ENCODE measurements around the gene TSPAN8.
"Not testable (repeated sequence)": the region's sequence is repeated elsewhere in the genome, so short reads cannot be mapped to it uniquely, and the experiment has no call there.

TSPAN8 gene

DNA sequence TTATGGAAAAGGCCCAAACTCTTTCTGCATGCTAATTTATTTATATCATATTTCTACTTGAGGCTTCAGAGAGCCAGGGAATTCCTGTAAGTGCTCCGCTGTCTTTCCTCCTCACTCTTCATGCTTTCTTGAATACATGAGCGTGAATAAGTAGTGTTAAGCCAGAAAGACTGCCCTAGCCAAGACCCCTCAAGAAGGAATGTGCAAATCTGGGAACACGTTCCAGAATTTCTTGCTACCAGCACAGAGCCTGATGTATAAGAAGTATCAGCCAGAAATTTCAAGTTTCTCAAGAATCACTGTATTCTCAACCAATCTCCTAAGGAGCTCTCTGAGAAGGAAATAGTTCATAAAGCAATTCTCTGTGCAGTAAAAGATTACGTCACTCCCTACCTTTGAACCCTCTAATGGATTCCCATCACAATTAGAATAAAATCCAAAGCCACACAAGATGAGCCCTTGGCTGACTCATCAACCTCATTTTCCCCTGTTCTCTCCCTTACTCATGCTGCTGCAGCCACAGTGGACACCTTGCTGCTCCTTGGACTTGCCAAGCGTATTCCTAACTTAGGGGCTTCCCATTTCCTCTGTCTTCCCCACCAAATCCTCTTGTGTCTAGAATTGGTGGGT is 6.9 kb upstream of the TSPAN8 start:
- DNase-seq (ENCODE audit: extremely low read depth in 1 of 2, low read depth in 1 of 2): no peak

- no peak for DNase-seq (ENCODE audit: extremely low read depth in 1 of 2, low read depth in 1 of 2)
Measured at GRCh38 chr12:71164166-71164565, 6.4 kb upstream of the TSPAN8 start.

DNA sequence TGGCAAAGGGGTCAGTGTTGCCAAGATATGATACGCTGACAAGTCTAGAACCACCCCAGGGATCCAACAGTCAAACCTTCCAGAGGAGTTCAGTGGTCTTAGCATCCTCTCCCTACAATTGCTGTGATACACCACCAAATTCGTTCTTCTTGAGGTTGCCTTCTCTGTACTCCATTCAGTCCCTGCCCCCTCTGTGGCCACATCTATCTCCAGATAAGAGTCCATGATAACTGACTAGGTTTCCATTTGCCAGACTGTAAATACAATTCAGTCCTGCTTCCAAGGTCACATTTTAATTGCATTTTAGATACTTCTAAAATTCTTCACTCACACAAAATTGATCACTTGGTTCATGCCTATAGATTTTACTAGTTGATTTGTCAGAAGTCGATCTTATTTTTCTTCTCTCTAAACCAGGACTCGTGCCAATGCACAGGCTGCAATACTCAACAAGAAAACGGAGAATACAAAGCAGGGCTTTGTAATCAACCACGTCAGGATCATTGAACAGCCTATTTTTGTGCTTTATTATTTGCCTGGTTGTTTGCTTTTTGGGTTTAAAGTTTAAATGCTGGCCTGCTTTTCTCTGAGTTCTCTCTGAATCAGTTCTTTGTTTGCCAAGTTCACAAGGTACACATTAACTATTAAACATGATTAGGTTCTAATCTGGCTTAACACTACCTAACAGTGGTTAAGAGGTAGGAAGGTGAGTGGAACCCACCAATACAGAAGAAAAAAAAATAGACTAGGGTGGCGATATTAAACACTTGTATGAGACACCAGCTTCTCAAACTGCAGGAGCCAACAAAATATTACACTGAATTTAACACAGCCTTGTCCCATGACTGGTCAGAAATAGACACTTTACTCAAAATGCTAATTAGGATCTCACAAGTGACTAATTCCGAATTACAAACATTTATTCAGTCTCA is 5.3 kb upstream of the TSPAN8 start:
- DNase-seq (ENCODE audit: extremely low read depth in 1 of 2, low read depth in 1 of 2): no peak

- DNase-seq (ENCODE audit: extremely low read depth in 1 of 2, low read depth in 1 of 2): no peak
Measured at GRCh38 chr12:71161591-71161990, 3.8 kb upstream of the TSPAN8 start.

- DNase-seq (ENCODE audit: extremely low read depth in 1 of 2, low read depth in 1 of 2): no peak
Measured at GRCh38 chr12:71160585-71160984, 2.8 kb upstream of the TSPAN8 start.

DNA sequence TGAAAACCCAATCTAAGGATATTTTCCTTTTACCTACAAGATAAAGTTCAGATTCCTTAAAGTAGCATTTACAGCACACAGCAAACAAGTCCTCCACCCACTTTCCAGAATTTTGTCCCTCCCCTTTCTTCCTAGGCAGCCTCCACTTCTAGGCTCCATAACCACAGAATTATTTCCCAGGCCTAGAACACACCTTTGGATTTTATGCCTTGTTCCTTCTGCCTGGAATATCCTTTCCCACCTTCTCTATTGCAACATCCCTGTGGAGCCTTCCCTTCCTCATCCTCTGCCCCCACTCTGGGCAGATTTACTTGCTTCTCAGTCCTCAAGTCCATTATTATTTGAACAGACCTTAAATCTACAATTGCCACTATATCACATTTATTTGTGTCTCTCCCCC is 2.1 kb upstream of the TSPAN8 start:
- no peak for DNase-seq (ENCODE audit: extremely low read depth in 1 of 2, low read depth in 1 of 2)

DNA sequence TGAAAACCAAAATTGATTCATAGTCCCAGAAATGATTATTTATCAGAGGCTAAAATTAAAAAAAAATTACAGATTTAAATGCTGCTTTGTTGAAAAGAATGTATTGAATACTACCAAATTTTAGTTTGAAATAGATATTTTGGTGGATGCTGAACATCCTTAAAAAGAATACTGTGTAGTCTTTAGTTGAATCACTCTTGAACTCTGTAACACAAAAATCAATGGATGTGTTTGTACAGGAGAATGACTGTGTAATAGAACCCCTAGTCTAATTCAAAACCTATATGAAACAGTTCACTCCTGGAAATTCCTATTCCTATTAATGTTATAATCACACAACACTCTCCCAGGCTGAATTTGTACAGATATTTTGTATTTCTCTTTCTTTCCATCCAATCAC is 1.5 kb upstream of the TSPAN8 start:
- DNase-seq (ENCODE audit: extremely low read depth in 1 of 2, low read depth in 1 of 2): no peak

GRCh38 chr12:71158361-71158882 is 623 bp upstream of the TSPAN8 start:
- no peak for DNase-seq (ENCODE audit: extremely low read depth in 1 of 2, low read depth in 1 of 2)

DNA sequence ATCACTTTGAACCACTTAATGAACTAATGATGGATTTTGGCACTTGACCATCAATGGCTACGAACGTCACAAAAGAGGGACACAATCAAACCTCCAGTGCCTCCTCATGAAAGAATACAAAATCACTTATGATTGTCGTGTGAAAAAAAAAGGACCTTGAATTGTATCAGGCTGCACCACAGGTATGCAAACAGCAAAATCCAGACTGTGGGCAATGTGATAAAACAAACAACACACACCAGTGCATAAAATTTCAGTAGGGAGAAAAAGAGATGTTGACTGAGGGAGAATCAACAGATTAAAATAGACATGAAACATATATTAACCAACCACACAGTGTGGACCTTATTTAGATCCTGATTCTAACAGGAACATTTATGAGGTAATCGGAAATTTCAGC is 2.6 kb downstream of the TSPAN8 start:
- no peak for DNase-seq (ENCODE audit: extremely low read depth in 1 of 2, low read depth in 1 of 2)

DNA sequence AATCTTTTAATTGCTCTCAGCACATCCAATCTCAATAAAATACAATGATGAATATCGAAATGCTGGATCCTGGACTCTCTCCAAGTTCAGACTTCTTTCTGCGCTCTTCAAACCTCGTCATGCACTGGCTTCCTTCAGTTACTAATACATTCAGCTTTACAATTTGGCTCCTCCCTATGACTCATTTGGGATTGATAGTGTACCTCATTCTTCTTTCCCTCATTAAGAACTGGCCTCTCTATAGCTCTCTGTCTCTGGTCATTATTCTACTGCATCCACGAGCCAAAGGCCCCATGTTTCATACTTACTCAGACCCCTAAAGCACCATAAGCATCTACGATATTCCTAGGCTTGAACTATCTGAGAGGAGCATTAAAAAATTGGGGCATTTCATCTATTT is 4.9 kb downstream of the TSPAN8 start:
- DNase-seq (ENCODE audit: extremely low read depth in 1 of 2, low read depth in 1 of 2): no peak

DNA sequence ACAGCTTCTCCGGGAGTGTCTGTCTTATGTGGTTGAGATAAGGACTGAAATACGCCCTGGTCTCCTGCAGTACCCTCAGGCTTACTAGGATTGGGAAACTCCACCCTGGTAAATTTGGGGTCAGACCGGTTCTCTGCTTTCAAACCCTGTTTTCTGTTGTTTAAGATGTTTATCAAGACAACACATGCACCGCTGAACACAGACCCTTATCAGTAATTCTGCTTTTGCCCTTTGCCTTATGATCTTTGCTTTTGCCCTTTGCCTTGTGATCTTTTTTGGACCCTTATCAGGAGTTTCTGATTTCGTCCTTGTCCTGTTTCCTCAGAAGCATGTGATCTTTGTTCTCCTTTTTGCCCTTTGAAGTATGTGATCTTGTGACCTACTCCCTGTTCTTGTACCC is 7.8 kb downstream of the TSPAN8 start:
- not testable (repeated sequence) for DNase-seq (ENCODE audit: extremely low read depth in 1 of 2, low read depth in 1 of 2)

DNA sequence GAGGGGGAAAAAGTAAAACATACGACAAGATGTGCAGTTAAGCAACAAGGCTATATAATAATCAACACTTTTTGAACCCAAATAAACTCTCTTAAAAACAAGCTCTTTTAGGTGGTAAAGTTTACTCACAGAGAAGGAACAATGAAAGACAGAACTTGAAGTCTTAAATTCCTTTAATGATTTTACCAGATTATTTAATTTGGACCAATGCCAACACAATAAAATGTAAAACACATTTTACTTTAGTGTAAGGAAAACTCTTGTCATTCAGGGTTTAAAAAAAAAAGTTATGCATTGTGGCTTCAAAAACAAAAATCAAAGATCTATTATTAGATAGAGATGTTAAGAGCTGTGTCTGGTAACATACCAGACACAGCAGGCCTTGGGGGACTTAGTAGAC is 13.1 kb downstream of the TSPAN8 start:
- no peak for DNase-seq (ENCODE audit: extremely low read depth in 1 of 2, low read depth in 1 of 2)

DNA sequence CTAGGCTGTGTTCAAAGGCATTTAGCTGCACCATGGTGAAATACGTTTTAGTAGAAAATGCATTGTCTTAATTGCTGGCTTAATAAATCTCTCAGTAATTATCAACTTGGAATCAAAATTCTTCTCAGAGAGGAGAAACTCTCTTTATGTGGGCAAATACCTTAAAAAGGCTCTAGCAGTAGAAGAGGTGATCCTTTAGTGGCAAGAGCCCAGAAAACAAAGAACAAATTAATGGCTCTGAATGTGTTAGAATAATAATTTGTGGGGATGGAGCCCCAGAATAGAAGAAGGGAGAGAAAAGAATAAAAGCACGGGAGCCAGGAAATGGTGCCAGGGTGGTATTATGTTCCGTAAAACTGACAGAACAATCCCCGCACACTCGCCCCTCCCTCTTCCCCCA is 14.8 kb downstream of the TSPAN8 start:
- no peak for DNase-seq (ENCODE audit: extremely low read depth in 1 of 2, low read depth in 1 of 2)

DNA sequence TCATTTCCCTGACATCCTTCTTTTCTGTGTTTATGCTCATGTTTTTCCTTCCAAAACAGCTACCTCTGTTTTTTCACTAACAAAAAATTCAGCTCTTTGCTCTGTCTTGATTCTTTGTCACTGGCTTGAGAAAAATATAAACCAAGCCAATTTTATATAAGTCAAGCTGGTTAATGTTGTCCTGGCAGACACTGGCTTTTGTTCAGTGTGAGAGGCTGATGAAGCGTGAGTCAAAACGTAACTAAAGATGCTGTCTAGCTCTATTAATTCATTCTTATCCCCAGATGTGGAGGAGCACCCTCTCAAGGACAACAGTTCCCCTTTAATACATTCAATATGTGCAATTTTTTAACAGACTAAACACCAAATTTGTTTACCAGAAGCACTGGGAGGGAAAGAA is 15.8 kb downstream of the TSPAN8 start:
- DNase-seq (ENCODE audit: extremely low read depth in 1 of 2, low read depth in 1 of 2): no peak

- no peak for DNase-seq (ENCODE audit: extremely low read depth in 1 of 2, low read depth in 1 of 2)
Measured at GRCh38 chr12:71141378-71141926, 16.3 kb downstream of the TSPAN8 start.

GRCh38 chr12:71139153-71139735 is 18.6 kb downstream of the TSPAN8 start:
- no peak for DNase-seq (ENCODE audit: extremely low read depth in 1 of 2, low read depth in 1 of 2)

DNA sequence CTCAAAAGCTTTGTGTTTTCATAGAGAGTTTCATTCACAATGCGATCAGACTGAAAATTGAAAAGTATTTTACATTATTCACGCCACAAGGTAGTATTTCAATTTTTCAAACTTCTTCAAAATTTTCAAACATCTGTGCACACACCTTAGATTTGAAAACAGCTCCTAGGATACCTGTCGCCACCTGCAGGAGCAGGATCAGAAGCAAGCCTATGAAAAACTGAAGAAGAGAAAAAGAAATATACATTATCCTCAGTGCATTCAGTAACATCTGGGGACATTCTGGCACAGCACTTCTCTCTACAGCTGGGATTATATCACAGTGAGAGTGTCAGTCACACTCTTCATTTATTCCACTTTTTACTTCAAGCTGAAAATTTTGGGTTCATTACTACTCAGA is 19.8 kb downstream of the TSPAN8 start:
- no peak for DNase-seq (ENCODE audit: extremely low read depth in 1 of 2, low read depth in 1 of 2)

- no peak for DNase-seq (ENCODE audit: extremely low read depth in 1 of 2, low read depth in 1 of 2)
Measured at GRCh38 chr12:71135812-71136176, 22.0 kb downstream of the TSPAN8 start.

- DNase-seq (ENCODE audit: extremely low read depth in 1 of 2, low read depth in 1 of 2): no peak
Measured at GRCh38 chr12:71135077-71135811, 22.6 kb downstream of the TSPAN8 start.

GRCh38 chr12:71134405-71134804 is 23.4 kb downstream of the TSPAN8 start:
- DNase-seq (ENCODE audit: extremely low read depth in 1 of 2, low read depth in 1 of 2): no peak

GRCh38 chr12:71130521-71131069 is 27.2 kb downstream of the TSPAN8 start:
- DNase-seq (ENCODE audit: extremely low read depth in 1 of 2, low read depth in 1 of 2): no peak
